Adipose tissue (tissue), 3 donors: ENCODE data around the gene PIGN. TPM values are rescaled to one million over a fixed set of nuclear protein-coding genes. Genes with fewer than 3 reads are reported as not detected.

ENCODE experiments used
- H3K27ac ChIP-seq: one replicate; pipeline ENCODE4 v1.5.1; 2013; ENCODE audit warnings: low read depth, low read length
- WGBS, 3 donors: extraction: QIAGEN DNeasy Blood & Tissue Kit; methylation state at CpG; one replicate each; pipeline ENCODE4 v1.1.7; 2013; 5-methylcytosine and 5-hydroxymethylcytosine counted together
- polyA plus RNA-seq, 3 donors: library from polyadenylated mRNA; stranded (reverse); fragments of 200-250 nt; gene quantifications; one replicate each; pipeline ENCODE4 v1.2.3, GENCODE V29; 2013
- donor health status: healthy with polysubstance abuse.
- donor health status: Bipolar disorder and iron deficiency.
- donor health status: healthy.

The PIGN gene
- polyA plus RNA-seq, 3 donors: 5.9 to 9.4 (median 8.0) TPM

DNA sequence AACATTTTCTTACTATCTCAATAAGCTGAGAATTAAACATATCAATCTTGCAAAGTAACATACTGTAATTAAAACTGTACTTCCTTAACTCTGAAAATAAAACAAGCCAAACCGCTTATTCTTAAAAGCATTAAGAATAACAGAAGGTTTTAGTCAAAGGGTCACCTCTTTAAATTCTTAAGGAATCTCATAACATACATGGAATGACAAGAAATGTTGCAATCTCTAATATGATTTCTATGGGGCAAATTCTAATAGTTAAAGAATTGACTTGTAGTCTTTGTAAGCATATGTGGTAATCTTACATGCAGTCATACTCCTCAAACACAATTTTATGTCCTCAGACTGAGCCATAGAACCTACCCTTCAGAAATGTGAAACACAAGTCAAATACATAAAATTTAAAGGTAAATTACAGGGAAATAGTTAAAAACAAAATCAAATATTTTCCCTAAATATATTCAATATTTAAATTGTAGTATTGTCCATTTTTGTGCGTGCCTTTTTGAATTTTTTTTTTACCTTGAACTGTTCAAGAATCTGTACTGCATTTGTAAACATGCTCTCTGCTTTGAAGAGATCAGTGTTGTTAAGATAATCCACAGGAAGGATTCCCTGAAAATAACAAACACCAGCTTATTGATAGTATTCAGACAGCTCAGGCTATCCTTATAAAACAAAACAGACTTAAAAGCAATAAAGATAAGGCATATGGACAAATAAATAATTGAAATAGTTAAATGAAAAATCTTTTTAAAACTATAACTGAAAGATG lies 48.2 kb downstream of the PIGN start:
- 74 to 94% (median 92%) methylated on average over 2 of the region's 2 CpGs for WGBS, 3 donors
- no peak overlapping the region for H3K27ac ChIP-seq

- no peak overlapping the region for H3K27ac ChIP-seq
- WGBS, 3 donors: 85 to 93% (median 92%) methylated on average over 2 of the region's 2 CpGs
Observed at GRCh38 chr18:62131301-62131909, 55.5 kb downstream of the PIGN start.

GRCh38 chr18:62128157-62128556 lies 58.7 kb downstream of the PIGN start:
- H3K27ac ChIP-seq: no peak overlapping the region
- 39 to 67% (median 43%) methylated on average over 1 of the region's 1 CpG for WGBS, 3 donors

DNA sequence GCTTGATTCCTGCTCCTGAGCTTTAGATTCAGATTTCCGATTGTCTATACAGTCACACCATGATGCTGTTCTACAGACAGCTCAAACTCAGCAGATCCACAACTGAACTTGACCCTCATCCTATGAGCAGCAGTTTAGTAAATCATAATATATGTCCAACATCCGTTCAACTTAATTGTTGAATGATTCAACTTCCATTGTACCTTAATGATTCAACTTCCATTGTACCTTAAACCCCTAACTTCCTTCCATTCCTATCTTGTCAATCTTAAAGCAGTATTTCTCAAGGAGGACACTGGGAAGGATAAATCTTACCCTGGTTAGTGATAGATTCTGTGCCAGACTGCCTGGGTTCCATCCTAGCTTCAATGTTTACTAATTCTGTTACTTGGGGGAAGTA lies 60.1 kb downstream of the PIGN start:
- H3K27ac ChIP-seq: no peak overlapping the region
- 82 to 92% (median 86%) methylated on average over 2 of the region's 2 CpGs for WGBS, 3 donors

GRCh38 chr18:62125702-62126101 lies 61.2 kb downstream of the PIGN start:
- WGBS, 3 donors: 96 to 97% (median 97%) methylated on average over 2 of the region's 2 CpGs
- no peak overlapping the region for H3K27ac ChIP-seq

DNA sequence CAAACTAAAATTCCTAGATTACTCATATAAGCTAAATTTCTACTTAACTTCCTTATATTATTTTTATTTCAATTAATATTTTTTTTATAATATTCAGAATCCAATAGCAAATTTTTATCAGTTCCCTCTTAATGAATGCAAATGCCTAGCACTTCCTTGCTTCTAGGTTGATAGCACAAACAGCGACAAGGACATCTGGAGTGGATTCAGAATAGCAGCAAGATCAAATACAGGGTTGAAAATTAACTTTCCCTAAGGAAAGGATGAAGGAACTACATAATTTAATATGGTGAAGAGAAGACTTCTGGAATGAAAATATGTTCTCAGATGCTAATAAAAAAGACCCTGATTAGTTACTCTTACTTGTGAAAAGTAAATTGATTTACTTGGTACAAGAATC lies 64.5 kb downstream of the PIGN start:
- no peak overlapping the region for H3K27ac ChIP-seq
- WGBS, 3 donors: 32 to 97% (median 91%) methylated on average over 1 of the region's 1 CpG

DNA sequence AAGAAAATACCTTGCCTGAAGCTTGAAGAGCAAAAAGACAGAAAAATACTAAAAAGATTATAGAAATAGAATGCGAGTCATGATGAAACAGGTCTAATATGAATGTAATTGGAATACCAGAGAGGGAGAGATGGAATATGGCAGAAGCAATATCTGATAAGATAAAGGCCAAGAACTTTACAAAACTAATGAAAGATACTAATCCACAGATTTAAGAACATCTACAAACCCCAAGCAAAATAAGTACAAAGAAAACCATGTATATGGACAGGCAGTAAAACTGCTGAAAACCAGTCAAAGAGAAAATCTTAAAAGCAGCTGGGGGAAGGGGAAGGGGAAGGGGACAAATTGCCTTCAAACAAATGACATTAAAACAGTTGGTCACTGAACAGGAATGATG lies 67.0 kb downstream of the PIGN start:
- 94 to 100% (median 98%) methylated on average over 1 of the region's 1 CpG for WGBS, 3 donors
- H3K27ac ChIP-seq: no peak overlapping the region

DNA sequence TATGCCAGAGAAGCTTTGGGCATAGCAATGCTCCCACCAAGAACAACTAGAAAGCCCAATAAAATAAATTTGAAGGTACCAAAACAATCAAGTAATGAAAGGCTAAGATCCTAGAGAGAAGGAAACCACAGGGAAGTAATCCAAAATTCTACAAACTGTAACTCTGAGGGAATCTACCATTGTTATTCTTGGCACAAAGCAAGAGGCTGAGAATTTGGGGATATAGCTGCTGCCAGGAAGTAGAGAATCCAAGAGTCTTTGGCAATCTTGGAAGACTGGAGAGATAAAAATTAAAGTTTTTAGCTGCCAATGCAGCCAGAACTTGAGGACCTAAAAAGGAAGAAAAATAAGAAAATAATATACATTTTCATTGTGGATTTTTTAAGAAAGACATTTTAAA lies 68.5 kb downstream of the PIGN start:
- H3K27ac ChIP-seq: no peak overlapping the region

GRCh38 chr18:62109676-62110075 lies 77.2 kb downstream of the PIGN start:
- WGBS, 3 donors: 95 to 98% (median 96%) methylated on average over 1 of the region's 1 CpG
- H3K27ac ChIP-seq: no peak overlapping the region

- H3K27ac ChIP-seq: no peak overlapping the region
- WGBS, 3 donors: 95 to 97% (median 97%) methylated on average over 1 of the region's 1 CpG
Observed at GRCh38 chr18:62107881-62108280, 79.0 kb downstream of the PIGN start.

DNA sequence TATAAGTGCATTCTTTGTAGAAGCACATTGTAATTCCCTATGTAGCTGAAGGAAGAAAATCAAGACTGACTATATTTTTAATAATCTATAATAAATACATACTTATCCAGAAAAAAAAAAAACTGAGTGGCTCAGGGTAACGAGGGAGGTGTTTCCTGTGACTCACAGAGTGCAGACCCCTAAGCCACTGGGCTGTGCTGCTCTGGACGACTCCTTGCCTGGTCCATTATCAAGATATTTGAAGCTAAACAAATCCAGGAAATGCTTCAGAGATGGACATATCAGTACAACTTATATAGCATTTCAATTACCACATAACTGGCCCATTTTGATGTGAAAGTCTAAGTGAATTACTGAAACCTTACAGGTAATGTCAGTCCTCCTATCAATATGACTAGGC lies 80.6 kb downstream of the PIGN start:
- 73 to 89% (median 74%) methylated on average over 2 of the region's 2 CpGs for WGBS, 3 donors
- H3K27ac ChIP-seq: no peak overlapping the region

DNA sequence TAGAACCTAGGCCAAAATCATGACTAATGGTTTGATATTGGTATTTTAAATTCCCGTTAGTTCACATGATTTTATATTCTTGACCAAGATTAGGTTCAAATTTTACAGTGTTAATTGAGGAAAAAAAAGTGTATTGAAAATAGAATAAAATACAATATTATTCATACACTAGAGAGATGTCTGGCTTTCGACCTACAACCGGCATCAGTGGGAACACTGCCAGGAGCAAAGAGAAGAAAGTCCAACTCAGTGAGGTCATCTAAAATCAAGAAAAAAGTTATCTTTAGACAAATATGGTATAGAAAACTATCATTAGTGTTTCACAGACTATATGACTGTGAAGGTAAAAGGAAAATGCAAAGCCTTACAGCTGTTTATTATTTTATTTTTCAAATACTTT lies 81.5 kb downstream of the PIGN start:
- 64 to 69% (median 67%) methylated on average over 3 of the region's 3 CpGs for WGBS, 3 donors
- no peak overlapping the region for H3K27ac ChIP-seq

DNA sequence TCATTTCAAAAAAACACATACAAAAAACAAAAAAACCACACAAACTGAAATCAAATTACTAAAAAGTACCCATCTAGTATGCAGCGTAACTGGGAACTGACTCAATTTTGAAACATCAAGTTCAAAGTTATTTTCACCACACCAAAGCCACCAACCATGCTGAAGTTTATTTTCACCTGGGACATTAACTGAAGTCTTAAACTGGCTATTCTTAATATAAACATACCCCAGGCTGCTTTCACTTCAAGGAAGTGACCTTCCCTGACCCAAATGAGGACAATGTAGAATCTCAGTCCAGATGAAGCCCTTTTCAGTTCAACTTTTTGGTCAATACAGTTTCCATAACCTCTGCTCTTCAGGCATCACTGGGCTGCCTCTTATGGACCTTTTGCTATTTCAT lies 84.6 kb downstream of the PIGN start:
- no peak overlapping the region for H3K27ac ChIP-seq
- WGBS, 3 donors: 78 to 100% (median 78%) methylated on average over 1 of the region's 1 CpG

DNA sequence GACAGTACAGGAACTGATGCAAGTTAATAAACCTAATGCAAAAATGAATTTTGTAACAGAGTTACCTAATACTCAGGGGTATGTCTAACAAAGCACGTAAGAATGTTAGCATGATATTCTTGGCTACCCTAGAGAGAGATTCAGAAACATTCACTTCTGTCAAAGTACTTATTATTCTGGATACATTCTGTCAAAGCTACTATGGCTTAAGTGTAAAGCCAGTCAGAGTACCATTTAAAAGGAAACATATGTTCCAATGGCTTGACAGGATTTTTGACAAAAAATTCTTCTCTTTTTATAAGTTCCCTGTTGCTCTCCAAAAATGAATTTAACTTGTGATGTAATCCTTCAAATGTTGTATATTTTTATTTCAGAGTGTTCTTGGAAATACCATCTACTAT lies 85.5 kb downstream of the PIGN start:
- WGBS, 3 donors: 39 to 96% (median 59%) methylated on average over 1 of the region's 1 CpG
- H3K27ac ChIP-seq: no peak overlapping the region

- WGBS, 3 donors: 87 to 96% (median 96%) methylated on average over 4 of the region's 4 CpGs
- no peak overlapping the region for H3K27ac ChIP-seq
Observed at GRCh38 chr18:62098960-62099359, 87.9 kb downstream of the PIGN start.

DNA sequence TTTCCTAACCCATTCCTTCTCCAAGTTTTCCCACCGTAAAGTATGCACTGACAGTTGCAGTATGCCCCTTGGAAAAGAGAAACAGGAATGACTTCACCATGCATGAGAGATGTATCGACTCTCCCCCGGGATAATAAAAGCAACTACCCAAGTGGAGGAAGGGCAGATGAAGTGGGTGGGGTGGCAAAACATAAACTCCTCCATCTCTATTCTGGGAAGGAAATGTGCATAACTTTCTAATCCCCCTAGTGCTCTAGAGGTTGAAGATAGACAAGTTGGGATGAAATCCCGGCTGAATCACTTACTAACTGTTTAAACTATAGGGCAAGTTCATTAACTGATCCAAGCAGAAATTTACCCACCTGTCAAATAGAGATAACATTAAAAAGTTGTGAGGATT lies 89.2 kb downstream of the PIGN start:
- 94 to 95% (median 94%) methylated on average over 4 of the region's 4 CpGs for WGBS, 3 donors
- H3K27ac ChIP-seq: no peak overlapping the region

DNA sequence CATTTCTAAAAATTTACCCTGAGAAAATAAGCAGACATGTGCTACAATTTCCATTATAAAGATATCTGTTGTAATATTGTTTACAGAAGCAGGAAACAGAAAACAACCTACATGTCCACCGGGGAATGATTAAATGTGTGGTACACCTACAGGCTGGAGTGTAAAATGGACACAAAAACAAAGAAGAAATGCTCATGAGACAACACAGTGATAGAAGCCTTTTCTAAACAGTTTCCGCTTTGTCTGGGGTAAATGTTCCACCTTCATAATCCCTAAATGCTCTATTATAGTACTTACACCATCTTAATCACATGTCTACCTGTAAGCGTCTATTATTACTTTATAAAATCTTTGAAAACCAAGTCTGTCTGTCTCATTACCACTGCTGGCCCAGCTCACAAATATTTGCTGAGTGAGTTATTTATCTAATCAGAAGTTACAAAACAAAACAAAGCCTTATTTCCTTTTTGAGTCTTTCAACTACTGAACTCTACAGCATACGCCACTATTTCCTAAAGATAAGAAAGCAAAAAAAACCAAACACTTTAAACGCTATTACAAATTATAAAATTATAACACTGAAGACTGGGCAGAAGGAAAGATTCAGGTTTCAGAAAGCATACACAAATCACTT lies 95.3 kb downstream of the PIGN start:
- no peak overlapping the region for H3K27ac ChIP-seq
- WGBS, 3 donors: 50 to 83% (median 72%) methylated on average over 5 of the region's 5 CpGs

GRCh38 chr18:62089174-62089573 lies 97.7 kb downstream of the PIGN start:
- no peak overlapping the region for H3K27ac ChIP-seq

- WGBS, 3 donors: 51 to 87% (median 70%) methylated on average over 2 of the region's 2 CpGs
- no peak overlapping the region for H3K27ac ChIP-seq
Observed at GRCh38 chr18:62088156-62088555, 98.7 kb downstream of the PIGN start.

GRCh38 chr18:62085756-62086155 lies 101.1 kb downstream of the PIGN start:
- WGBS, 3 donors: 79 to 93% (median 85%) methylated on average over 5 of the region's 5 CpGs
- H3K27ac ChIP-seq: no peak overlapping the region
